Endothelial cell of umbilical vein (primary cell): Measurements from ENCODE around the gene ZNF92.

Source experiments
- CTCF ChIP-seq, 2 donors: IDR thresholded peaks; 1 replicate in 1 of 2; 2 replicates in 1 of 2; pipeline ENCODE4 v1.5.1; 2011; ENCODE audit warnings: low read length in 2 of 2, mild to moderate bottlenecking in 2 of 2, moderate library complexity in 2 of 2, control low read depth in 1 of 2, inconsistent platforms in 1 of 2, low read depth in 1 of 2; ENCODE audit not compliant: insufficient read depth in 1 of 2; ENCODE audit errors: extremely low read depth in 1 of 2
- EZH2 ChIP-seq: IDR thresholded peaks from 2 replicates; pipeline ENCODE4 v1.6.1; 2012; ENCODE audit warnings: borderline replicate concordance, low read depth, mild to moderate bottlenecking, moderate library complexity, low read length, inconsistent platforms; ENCODE audit not compliant: severe bottlenecking
- FOS ChIP-seq: IDR thresholded peaks from 2 replicates; pipeline ENCODE4 v1.6.1; 2011; ENCODE audit warnings: mild to moderate bottlenecking, low read length, moderate library complexity, borderline replicate concordance; ENCODE audit not compliant: insufficient read depth
- GATA2 ChIP-seq: IDR thresholded peaks from 2 replicates; pipeline ENCODE4 v1.7.0; 2011; ENCODE audit warnings: low read depth, mild to moderate bottlenecking, moderate library complexity, mixed read lengths, low read length; ENCODE audit not compliant: insufficient read length, insufficient read depth
- JUN ChIP-seq: IDR thresholded peaks from 2 replicates; pipeline ENCODE4 v1.6.1; 2011; ENCODE audit warnings: borderline replicate concordance, low read depth; ENCODE audit not compliant: insufficient read length, insufficient read depth
- MAX ChIP-seq: IDR thresholded peaks from 2 replicates; pipeline ENCODE4 v1.6.1; 2011; ENCODE audit not compliant: insufficient read depth, insufficient read length
- MYC ChIP-seq: IDR thresholded peaks from one replicate; pipeline ENCODE4 v1.6.1; 2011; ENCODE audit warnings: mild to moderate bottlenecking, low read depth, low read length
- POLR2A ChIP-seq: IDR thresholded peaks from 2 replicates; pipeline ENCODE4 v1.6.1; 2012; ENCODE audit warnings: low read depth, mild to moderate bottlenecking, control low read depth, low read length
- POLR2AphosphoS5 ChIP-seq: IDR thresholded peaks from 2 replicates; pipeline ENCODE4 v1.6.1; 2012; ENCODE audit warnings: low read depth, mild to moderate bottlenecking, control low read depth, low read length, moderate library complexity; ENCODE audit not compliant: insufficient read depth

DNA sequence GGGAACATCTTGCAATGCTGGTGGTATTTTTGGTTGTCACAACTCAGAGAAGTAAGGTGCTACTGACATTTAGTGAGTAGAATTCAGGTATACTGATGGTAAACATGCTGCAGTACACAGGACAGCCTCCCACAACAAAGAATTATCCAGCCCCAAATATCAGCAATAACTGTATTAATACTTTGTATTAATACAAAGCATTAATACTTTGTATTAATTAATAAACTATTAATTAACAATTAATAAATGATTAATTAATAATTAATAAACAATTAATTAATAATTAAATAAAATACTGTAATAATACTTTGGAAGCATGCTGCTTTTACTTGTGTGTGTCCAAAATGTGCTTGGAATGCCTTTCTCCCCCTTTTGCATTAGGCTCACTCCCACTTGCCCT is 62.5 kb downstream of the ZNF92 start:
- no peak for TF ChIP-seq CTCF (IDR thresholded peaks at IDR 0.05; ENCODE audit: extremely low read depth in 1 of 2, insufficient read depth in 1 of 2, low read depth in 1 of 2, low read length in 2 of 2)
- TF ChIP-seq POLR2A: no peak
- TF ChIP-seq MAX: no peak
- TF ChIP-seq GATA2: no peak
- no peak for TF ChIP-seq POLR2AphosphoS5
- no peak for TF ChIP-seq FOS
- no peak for TF ChIP-seq JUN
- TF ChIP-seq MYC: no peak
- no peak for TF ChIP-seq EZH2
